ENCODE measurements around the gene GPRIN2. TPM values are rescaled to one million over a fixed set of nuclear protein-coding genes. Genes with fewer than 3 reads are reported as not detected.
A peak's percentile ranks its signal among the peaks of the same experiment; 100 is the strongest.

The GPRIN2 gene
- total RNA-seq, 3 donors from 2014 or later: 5.9 to 6.9 TPM; not detected in 1

- Histone ChIP-seq H3K4me3 (no peak overlapping the region), H3K36me3 (no peaks in the 10 kb centered on the region), H3K9me3 (no peaks in the 10 kb centered on the region), H3K4me1 (no peaks in the 10 kb centered on the region), H3K27ac (no peak overlapping the region), H3K27me3 (peaks cover 0 to 17% of the 10 kb centered on the region in 2 donors)
- TF ChIP-seq POLR2AphosphoS5 (IDR thresholded peaks at IDR 0.05): no peak
- TF ChIP-seq, protein P1, sequence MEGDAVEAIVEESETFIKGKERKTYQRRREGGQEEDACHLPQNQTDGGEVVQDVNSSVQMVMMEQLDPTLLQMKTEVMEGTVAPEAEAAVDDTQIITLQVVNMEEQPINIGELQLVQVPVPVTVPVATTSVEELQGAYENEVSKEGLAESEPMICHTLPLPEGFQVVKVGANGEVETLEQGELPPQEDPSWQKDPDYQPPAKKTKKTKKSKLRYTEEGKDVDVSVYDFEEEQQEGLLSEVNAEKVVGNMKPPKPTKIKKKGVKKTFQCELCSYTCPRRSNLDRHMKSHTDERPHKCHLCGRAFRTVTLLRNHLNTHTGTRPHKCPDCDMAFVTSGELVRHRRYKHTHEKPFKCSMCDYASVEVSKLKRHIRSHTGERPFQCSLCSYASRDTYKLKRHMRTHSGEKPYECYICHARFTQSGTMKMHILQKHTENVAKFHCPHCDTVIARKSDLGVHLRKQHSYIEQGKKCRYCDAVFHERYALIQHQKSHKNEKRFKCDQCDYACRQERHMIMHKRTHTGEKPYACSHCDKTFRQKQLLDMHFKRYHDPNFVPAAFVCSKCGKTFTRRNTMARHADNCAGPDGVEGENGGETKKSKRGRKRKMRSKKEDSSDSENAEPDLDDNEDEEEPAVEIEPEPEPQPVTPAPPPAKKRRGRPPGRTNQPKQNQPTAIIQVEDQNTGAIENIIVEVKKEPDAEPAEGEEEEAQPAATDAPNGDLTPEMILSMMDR (IDR thresholded peaks at IDR 0.05): no peak
- no peak for TF ChIP-seq POLR2A (IDR thresholded peaks at IDR 0.05)
- intact Hi-C loops (cut with DNase I; ENCODE audit: low total_unique reads): no loop called here
- no peak for DNase-seq (ENCODE audit: low spot score in 2 of 2)
Measured at GRCh38 chr10:46538717-46539426, 17.6 kb downstream of the GPRIN2 start.

DNA sequence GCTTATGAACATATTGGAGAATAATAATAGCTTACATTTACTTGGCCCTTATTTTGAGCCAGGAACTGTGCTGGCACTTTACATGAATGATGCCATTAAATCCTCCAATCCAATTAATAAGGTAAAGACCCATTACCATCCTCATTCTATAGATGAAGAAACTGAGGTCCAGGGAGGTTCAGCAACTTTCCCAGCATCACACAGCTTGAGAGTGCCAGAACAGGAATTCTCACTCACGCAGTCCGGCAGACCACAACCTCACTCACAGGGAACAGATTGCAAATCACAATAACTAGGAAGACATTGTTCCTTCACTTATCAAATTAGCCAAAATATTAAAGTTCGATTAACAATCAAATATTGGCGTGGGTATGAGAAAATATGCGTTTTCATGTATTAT lies 18.3 kb downstream of the GPRIN2 start:
- no peaks in the 10 kb centered on the region for H3K36me3 ChIP-seq
- H3K4me3 ChIP-seq: no peak overlapping the region
- peak in 1 of 2 donors; percentile 15 for DNase-seq (ENCODE audit: low spot score in 2 of 2)
- no peaks in the 10 kb centered on the region for H3K4me1 ChIP-seq
- H3K27ac ChIP-seq: no peak overlapping the region
- TF ChIP-seq POLR2A (IDR thresholded peaks at IDR 0.05) (no peak), POLR2AphosphoS5 (IDR thresholded peaks at IDR 0.05) (no peak)
- H3K27me3 ChIP-seq: peaks cover 0 to 17% of the 10 kb centered on the region in 2 donors
- no peaks in the 10 kb centered on the region for H3K9me3 ChIP-seq
- intact Hi-C loops (cut with DNase I; ENCODE audit: low total_unique reads): no loop called here

- Histone ChIP-seq H3K27me3 (peaks cover 0 to 17% of the 10 kb centered on the region in 2 donors), H3K36me3 (no peaks in the 10 kb centered on the region), H3K4me3 (no peak overlapping the region), H3K27ac (no peak overlapping the region), H3K4me1 (no peaks in the 10 kb centered on the region), H3K9me3 (no peaks in the 10 kb centered on the region)
- TF ChIP-seq, protein P1 (IDR thresholded peaks at IDR 0.05): no peak
- TF ChIP-seq POLR2AphosphoS5 (IDR thresholded peaks at IDR 0.05): no peak
- DNase-seq (ENCODE audit: low spot score in 2 of 2): peak in 1 of 2 donors; percentile 2
- intact Hi-C loops (cut with DNase I; ENCODE audit: low total_unique reads): no loop called here
Measured at GRCh38 chr10:46537309-46537708, 19.1 kb downstream of the GPRIN2 start.

GRCh38 chr10:46536781-46537180 lies 19.7 kb downstream of the GPRIN2 start:
- intact Hi-C loops (cut with DNase I; ENCODE audit: low total_unique reads): no loop called here
- H3K9me3 ChIP-seq: no peaks in the 10 kb centered on the region
- DNase-seq (ENCODE audit: low spot score in 2 of 2): peak in 1 of 2 donors; percentile 27
- H3K36me3 ChIP-seq: no peaks in the 10 kb centered on the region
- no peak for TF ChIP-seq POLR2A (IDR thresholded peaks at IDR 0.05)
- TF ChIP-seq, protein P1 (IDR thresholded peaks at IDR 0.05): no peak
- TF ChIP-seq POLR2AphosphoS5 (IDR thresholded peaks at IDR 0.05): no peak
- H3K4me1 ChIP-seq: no peaks in the 10 kb centered on the region
- peaks cover 0 to 17% of the 10 kb centered on the region in 2 donors for H3K27me3 ChIP-seq
- no peak overlapping the region for H3K27ac ChIP-seq
- H3K4me3 ChIP-seq: no peak overlapping the region

DNA sequence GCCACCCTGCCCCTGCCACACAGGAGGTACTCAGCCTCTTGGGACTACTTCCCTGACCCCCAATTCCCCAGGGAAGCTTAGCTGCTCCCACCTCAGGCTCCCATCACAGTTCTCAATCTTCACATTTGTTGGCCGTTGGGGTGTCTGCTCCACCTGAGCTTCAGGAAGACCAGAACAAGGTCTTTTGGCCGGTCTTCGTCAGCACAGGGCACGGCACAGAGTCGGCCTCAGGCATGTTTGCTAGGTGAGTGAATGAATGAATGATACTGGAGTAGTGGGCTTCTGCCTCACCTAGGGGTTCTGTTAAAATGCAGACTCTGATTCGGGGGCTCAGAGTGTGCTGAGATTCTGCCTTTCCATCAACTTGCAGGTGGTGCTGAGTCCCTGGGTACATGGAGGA lies 20.3 kb downstream of the GPRIN2 start:
- TF ChIP-seq POLR2A (IDR thresholded peaks at IDR 0.05) (no peak), POLR2AphosphoS5 (IDR thresholded peaks at IDR 0.05) (no peak)
- TF ChIP-seq, protein P1 (IDR thresholded peaks at IDR 0.05): no peak
- Histone ChIP-seq H3K4me1 (no peaks in the 10 kb centered on the region), H3K36me3 (no peaks in the 10 kb centered on the region), H3K27ac (no peak overlapping the region), H3K4me3 (no peak overlapping the region), H3K27me3 (peaks cover 0 to 17% of the 10 kb centered on the region in 2 donors), H3K9me3 (no peaks in the 10 kb centered on the region)
- intact Hi-C loops (cut with DNase I; ENCODE audit: low total_unique reads): no loop called here
- DNase-seq (ENCODE audit: low spot score in 2 of 2): peak in 1 of 2 donors; percentile 47
